K562 (cell line): ENCODE results near the gene DNASE1L1. TPM values are rescaled to one million over a fixed set of nuclear protein-coding genes. Genes with fewer than 3 reads are reported as not detected.

Experiments
- AFF1 ChIP-seq, 2 experiments: fragments of 450-650 bp; IDR thresholded peaks; 2 replicates each; pipeline ENCODE4 v1.6.1; 2018; ENCODE audit warnings: mild to moderate bottlenecking in 2 of 2, low read depth in 1 of 2; ENCODE audit not compliant: partially characterized antibody in 2 of 2
- DMBX1 ChIP-seq: fragments of 250-450 bp; sonication (Bioruptor Pico); IDR thresholded peaks from 2 replicates; pipeline ENCODE4 v1.8.0; 2022; ENCODE audit warnings: inconsistent platforms, mild to moderate bottlenecking, moderate library complexity, borderline replicate concordance
- E2F3 ChIP-seq: fragments of 250-450 bp; sonication (Bioruptor Pico); IDR thresholded peaks from 2 replicates; pipeline ENCODE4 v1.4.0; 2020; ENCODE audit warnings: mild to moderate bottlenecking
- E2F6 ChIP-seq, 2 experiments: IDR thresholded peaks; 2 replicates each; pipeline ENCODE4 v1.6.1; 2011; ENCODE audit warnings: borderline replicate concordance in 1 of 2, control low read depth in 1 of 2, low read depth in 1 of 2, low read length in 1 of 2, mild to moderate bottlenecking in 1 of 2, mixed read lengths in 1 of 2, moderate library complexity in 1 of 2; ENCODE audit not compliant: insufficient read depth in 1 of 2, insufficient read length in 1 of 2, poor library complexity in 1 of 2, severe bottlenecking in 1 of 2; ENCODE audit errors: extremely low read depth in 1 of 2
- EGR1 ChIP-seq: fragments of 450-650 bp; conservative IDR thresholded peaks from 2 replicates; pipeline ENCODE4 v1.6.1; 2017; ENCODE audit warnings: mild to moderate bottlenecking
- FOXJ3 ChIP-seq: sonication (generic); formaldehyde crosslinking; IDR thresholded peaks from 2 replicates; pipeline ENCODE4 v1.4.0; 2020; ENCODE audit warnings: mild to moderate bottlenecking, missing genetic modification reagents
- MAFG ChIP-seq: fragments of 450-650 bp; conservative IDR thresholded peaks from 2 replicates; pipeline ENCODE4 v1.6.1; 2016; ENCODE audit warnings: missing genetic modification characterization, missing compliant biosample characterization
- PKNOX1 ChIP-seq: fragments of 450-650 bp; IDR thresholded peaks from 2 replicates; pipeline ENCODE4 v1.6.1; 2016
- RBM34 ChIP-seq: fragments of 200-400 bp; formaldehyde crosslinking; IDR thresholded peaks from 2 replicates; pipeline ENCODE4 v1.6.1; 2018; ENCODE audit warnings: low read length, borderline replicate concordance; ENCODE audit not compliant: insufficient read depth
- SMC3 ChIP-seq: conservative IDR thresholded peaks from 2 replicates; pipeline ENCODE4 v1.6.1; 2011; ENCODE audit warnings: low read depth, low read length, improper control_type of control experiment; ENCODE audit not compliant: insufficient read depth
- TFAP4 ChIP-seq: sonication (generic); formaldehyde crosslinking; IDR thresholded peaks from 2 replicates; pipeline ENCODE4 v1.8.0; 2022; ENCODE audit warnings: missing genetic modification reagents, mild to moderate bottlenecking, moderate library complexity, borderline replicate concordance
- TOE1 ChIP-seq, 2 experiments: fragments of 450-650 bp in 1 of 2; sonication (generic) in 1 of 2; formaldehyde crosslinking in 1 of 2; IDR thresholded peaks; 2 replicates each; pipeline versions ENCODE4 v1.7.1 to v1.8.0; 2016 to 2022; ENCODE audit warnings: borderline replicate concordance in 2 of 2, mild to moderate bottlenecking in 2 of 2, antibody characterized with exemption in 1 of 2, inconsistent platforms in 1 of 2, low read depth in 1 of 2, missing genetic modification reagents in 1 of 2, moderate library complexity in 1 of 2
- ZC3H4 ChIP-seq: sonication (generic); formaldehyde crosslinking; IDR thresholded peaks from 2 replicates; pipeline ENCODE4 v1.9.0; 2021; ENCODE audit warnings: missing genetic modification reagents, borderline replicate concordance
- ZC3H8 ChIP-seq: fragments of 450-650 bp; IDR thresholded peaks from 2 replicates; pipeline ENCODE4 v1.6.1; 2017
- ZNF197 ChIP-seq: fragments of 200-800 bp; sonication (Bioruptor generic); IDR thresholded peaks from 2 replicates; pipeline ENCODE4 v1.6.1; 2016; ENCODE audit warnings: low read depth, missing genetic modification characterization, missing compliant biosample characterization
- ZNF24 ChIP-seq: fragments of 450-650 bp; IDR thresholded peaks from 2 replicates; pipeline ENCODE4 v1.6.1; 2016
- ZNF274 ChIP-seq: IDR thresholded peaks from 2 replicates; pipeline ENCODE4 v1.6.1; 2011; ENCODE audit warnings: low read depth, mild to moderate bottlenecking, low read length, moderate library complexity, borderline replicate concordance
- ZNF644 ChIP-seq: fragments of 200-800 bp; sonication (Bioruptor generic); IDR thresholded peaks from 2 replicates; pipeline ENCODE4 v1.6.1; 2016; ENCODE audit warnings: low read depth, missing genetic modification characterization, missing compliant biosample characterization
- ZNF717 ChIP-seq: fragments of 250-450 bp; sonication (Bioruptor Pico); IDR thresholded peaks from 2 replicates; pipeline ENCODE4 v1.5.0; 2021
- polyA plus RNA-seq, 8 experiments: library from polyadenylated mRNA; depleted of rRNA in 4 of 8; stranded (reverse) in 5 of 8; unstranded in 3 of 8; fragments of >200 nt; fragmentation: Nextera tagmentation in 2 of 8; fragmentation: Illumina TruSeq in 1 of 8; extraction: Ambion mirVana in 2 of 8; extraction: Trizol in 1 of 8; gene quantifications; 2 replicates each; pipeline versions ENCODE4 v1.2.1 to v1.2.3, GENCODE V29; 2011 to 2014; ENCODE audit warnings: inconsistent platforms in 1 of 8, missing spikeins in 1 of 8
- total RNA-seq, 7 experiments: library from RNA; depleted of rRNA in 6 of 7; stranded (reverse); fragments of >200 nt in 6 of 7; fragmentation: Illumina TruSeq in 2 of 7; extraction: Trizol in 2 of 7; gene quantifications; 2 replicates each; pipeline versions ENCODE4 v1.2.1 to v1.2.3, GENCODE V29; 2011 to 2021; ENCODE audit warnings: low replicate concordance in 1 of 7

DNASE1L1 gene
- total and polyA plus RNA-seq, 9 of the 15 experiments (the other 6 are each of a cell fraction or from before 2014, with no cell fraction given) = 0.73 to 12.6 (median 7.9) TPM

- TF ChIP-seq TOE1 (IDR thresholded peaks at IDR 0.05; ENCODE audit: borderline replicate concordance) (peak; percentile 54; the same call in 1 of the 2 replicates), TOE1 (CRISPR knock-in tag; IDR thresholded peaks at IDR 0.05; ENCODE audit: borderline replicate concordance, low read depth) (no peak), ZNF644 (tag) (no peak), ZNF197 (CRISPR knock-in tag) (no peak), ZC3H8 (no peak), RBM34 (no peak), E2F6 (IDR thresholded peaks at IDR 0.05; ENCODE audit: borderline replicate concordance in 1 of 2, extremely low read depth in 1 of 2, insufficient read depth in 1 of 2, insufficient read length in 1 of 2, low read depth in 1 of 2, low read length in 1 of 2, poor library complexity in 1 of 2, severe bottlenecking in 1 of 2) (peak; percentile 56 to 80), AFF1 (IDR thresholded peaks at IDR 0.05; ENCODE audit: low read depth in 1 of 2, partially characterized antibody in 2 of 2) (no peak), TFAP4 (CRISPR knock-in tag) (peak; percentile 93), SMC3 (no peak), FOXJ3 (CRISPR knock-in tag) (no peak), ZNF274 (no peak), DMBX1 (0 out of 2 replicates have a peak, but pooled peaks have one; percentile 11), PKNOX1 (peak; percentile 100), ZC3H4 (CRISPR knock-in tag) (no peak), E2F3 (CRISPR knock-in tag) (no peak), MAFG (tag) (no peak), ZNF24 (no peak), ZNF717 (CRISPR knock-in tag) (no peak), EGR1 (no peak)
Measured at GRCh38 chrX:154428176-154429171, 19.4 kb upstream of the DNASE1L1 start, which contains the start of gene ATP6AP1 (continued).
